H9 (cell line): Measurements from ENCODE around the gene TIMM13. TPM values are rescaled to one million over a fixed set of nuclear protein-coding genes. Genes with fewer than 3 reads are reported as not detected.

Experiments
- DNase-seq: peaks from one replicate; pipeline ENCODE4 v3.0.0-alpha.2; 2017
- H2AFZ ChIP-seq: one replicate; pipeline ENCODE4 v1.6.1; 2013; ENCODE audit warnings: mild to moderate bottlenecking, low read length, control low read depth, moderate library complexity
- H2AK5ac ChIP-seq: 2 replicates; pipeline ENCODE4 v1.6.1; 2013; ENCODE audit warnings: low read length, control low read depth, mixed read lengths; ENCODE audit not compliant: insufficient read length
- H2BK120ac ChIP-seq: one replicate; pipeline ENCODE4 v1.6.1; 2013; ENCODE audit warnings: low read depth, mild to moderate bottlenecking, low read length, control low read depth, inconsistent platforms; ENCODE audit not compliant: poor library complexity, severe bottlenecking
- H2BK12ac ChIP-seq: 2 replicates; pipeline ENCODE4 v1.6.1; 2013; ENCODE audit warnings: low read length, control low read depth, mixed read lengths, low read depth; ENCODE audit not compliant: insufficient read length
- H2BK15ac ChIP-seq: 2 replicates; pipeline ENCODE4 v1.6.1; 2013; ENCODE audit warnings: low read depth, low read length, control low read depth
- H2BK20ac ChIP-seq: one replicate; pipeline ENCODE4 v1.6.1; 2013; ENCODE audit warnings: low read depth, mild to moderate bottlenecking, low read length, control low read depth, inconsistent platforms; ENCODE audit not compliant: poor library complexity, severe bottlenecking
- H2BK5ac ChIP-seq: 2 replicates; pipeline ENCODE4 v1.6.1; 2013; ENCODE audit warnings: low read length, control low read depth, mixed read lengths; ENCODE audit not compliant: insufficient read length
- H3K14ac ChIP-seq: 2 replicates; pipeline ENCODE4 v1.6.1; 2013; ENCODE audit warnings: low read length, control low read depth; ENCODE audit not compliant: insufficient read depth
- H3K18ac ChIP-seq: 2 replicates; pipeline ENCODE4 v1.6.1; 2013; ENCODE audit warnings: low read depth, mild to moderate bottlenecking, mixed read lengths, low read length, control low read depth; ENCODE audit not compliant: insufficient read length
- H3K23ac ChIP-seq: 2 replicates; pipeline ENCODE4 v1.6.1; 2013; ENCODE audit warnings: low read length, control low read depth, mixed read lengths, low read depth; ENCODE audit not compliant: insufficient read length
- H3K23me2 ChIP-seq: 2 replicates; pipeline ENCODE4 v1.6.1; 2013; ENCODE audit warnings: low read depth, mild to moderate bottlenecking, mixed read lengths, low read length, control low read depth; ENCODE audit not compliant: insufficient read length, poor library complexity, severe bottlenecking
- H3K27ac ChIP-seq: 2 replicates; pipeline ENCODE4 v1.5.1; 2013; ENCODE audit warnings: low read length, control low read depth, mixed read lengths, low read depth; ENCODE audit not compliant: insufficient read length
- H3K27me3 ChIP-seq: 2 replicates; pipeline ENCODE4 v1.6.1; 2013; ENCODE audit warnings: low read length, control low read depth, inconsistent platforms; ENCODE audit not compliant: insufficient read depth
- H3K4ac ChIP-seq: 2 replicates; pipeline ENCODE4 v1.6.1; 2013; ENCODE audit warnings: low read depth, mild to moderate bottlenecking, control low read depth, inconsistent platforms, low read length, moderate library complexity
- H3K4me1 ChIP-seq: 2 replicates; pipeline ENCODE4 v1.6.1; 2013; ENCODE audit warnings: low read length, control low read depth, inconsistent platforms; ENCODE audit not compliant: insufficient read depth
- H3K4me2 ChIP-seq: 2 replicates; pipeline ENCODE4 v1.6.1; 2013; ENCODE audit warnings: low read length, control low read depth, mixed read lengths; ENCODE audit not compliant: insufficient read length, insufficient read depth
- H3K56ac ChIP-seq: 2 replicates; pipeline ENCODE4 v1.6.1; 2013; ENCODE audit warnings: low read depth, mild to moderate bottlenecking, mixed read lengths, low read length, control low read depth; ENCODE audit not compliant: insufficient read length
- H3K79me1 ChIP-seq: 2 replicates; pipeline ENCODE4 v1.6.1; 2013; ENCODE audit warnings: low read depth, mild to moderate bottlenecking, moderate library complexity, low read length, control low read depth, inconsistent platforms; ENCODE audit not compliant: insufficient read depth, poor library complexity, severe bottlenecking
- H3K79me2 ChIP-seq: 2 replicates; pipeline ENCODE4 v1.6.1; 2013; ENCODE audit warnings: low read length, control low read depth, inconsistent platforms; ENCODE audit not compliant: insufficient read depth
- H3K9ac ChIP-seq: 2 replicates; pipeline ENCODE4 v1.6.1; 2013; ENCODE audit warnings: low read length, control low read depth, mixed read lengths; ENCODE audit not compliant: insufficient read length; ENCODE audit errors: extremely low read depth
- H3K9me3 ChIP-seq: one replicate; pipeline ENCODE4 v1.6.1; 2013; ENCODE audit warnings: low read depth, low read length, inconsistent platforms; ENCODE audit not compliant: control insufficient read depth
- H3T11ph ChIP-seq: one replicate; pipeline ENCODE4 v1.6.1; 2013; ENCODE audit warnings: mild to moderate bottlenecking, low read length, control low read depth, inconsistent platforms
- H4K20me1 ChIP-seq: one replicate; pipeline ENCODE4 v1.6.1; 2013; ENCODE audit not compliant: control insufficient read depth, insufficient read length, insufficient read depth
- H4K5ac ChIP-seq: 2 replicates; pipeline ENCODE4 v1.6.1; 2013; ENCODE audit warnings: low read depth, mild to moderate bottlenecking, mixed read lengths, low read length, control low read depth; ENCODE audit not compliant: insufficient read length
- H4K8ac ChIP-seq: replicated peaks from 2 replicates; pipeline ENCODE4 v1.6.1; 2013; ENCODE audit warnings: low read length, control low read depth, mixed read lengths, low read depth; ENCODE audit not compliant: insufficient read length
- H4K91ac ChIP-seq: 2 replicates; pipeline ENCODE4 v1.6.1; 2013; ENCODE audit warnings: low read depth, mild to moderate bottlenecking, moderate library complexity, mixed read lengths, low read length, control low read depth; ENCODE audit not compliant: insufficient read length
- H3K27ac Mint-ChIP-seq, 3 experiments: 2 replicates in 2 of 3; 3 replicates in 1 of 3; pipeline ENCODE4 v1.8.0; 2020 to 2021; ENCODE audit warnings: mixed read lengths in 3 of 3, mild to moderate bottlenecking in 1 of 3, moderate library complexity in 1 of 3
- H3K27me3 Mint-ChIP-seq: 2 replicates; pipeline ENCODE4 v1.8.0; 2021; ENCODE audit warnings: low read depth, mild to moderate bottlenecking, moderate library complexity, mixed read lengths
- H3K36me3 Mint-ChIP-seq, 3 experiments: 2 replicates in 2 of 3; 3 replicates in 1 of 3; pipeline ENCODE4 v1.8.0; 2020 to 2021; ENCODE audit warnings: low read depth in 3 of 3, mixed read lengths in 3 of 3; ENCODE audit not compliant: insufficient read depth in 1 of 3
- H3K4me1 Mint-ChIP-seq, 2 experiments: 2 replicates each; pipeline ENCODE4 v1.8.0; 2020; ENCODE audit warnings: mixed read lengths in 2 of 2
- H3K4me3 Mint-ChIP-seq, 2 experiments: 2 replicates in 1 of 2; 3 replicates in 1 of 2; pipeline ENCODE4 v1.8.0; 2020 to 2021; ENCODE audit warnings: mild to moderate bottlenecking in 2 of 2, mixed read lengths in 2 of 2, moderate library complexity in 1 of 2
- H3K9me3 Mint-ChIP-seq, 2 experiments: 2 replicates in 1 of 2; 3 replicates in 1 of 2; pipeline ENCODE4 v1.8.0; 2020; ENCODE audit warnings: mild to moderate bottlenecking in 2 of 2, mixed read lengths in 2 of 2, moderate library complexity in 1 of 2
- WGBS: extraction: QIAGEN DNeasy Blood & Tissue Kit; methylation state at CpG from one replicate; pipeline ENCODE4 v1.1.7; 2013; ENCODE audit warnings: missing lambda C conversion rate, low lambda C conversion rate, mixed read lengths; ENCODE audit not compliant: insufficient read length; ENCODE audit errors: extremely low coverage; 5-methylcytosine and 5-hydroxymethylcytosine counted together
- total RNA-seq: library from RNA; stranded (reverse); gene quantifications from 2 replicates; pipeline ENCODE4 v1.2.1, GENCODE V29; 2021
- TF ChIP-seq, protein P1 (sequence below): fragments of 200-600 bp; sonication (generic); conservative IDR thresholded peaks from 3 replicates; pipeline ENCODE4 v1.8.0; 2021; ENCODE audit warnings: antibody characterized with exemption, mild to moderate bottlenecking

The TIMM13 gene
- total RNA-seq, 1 experiment from 2014 or later = 214 TPM

DNA sequence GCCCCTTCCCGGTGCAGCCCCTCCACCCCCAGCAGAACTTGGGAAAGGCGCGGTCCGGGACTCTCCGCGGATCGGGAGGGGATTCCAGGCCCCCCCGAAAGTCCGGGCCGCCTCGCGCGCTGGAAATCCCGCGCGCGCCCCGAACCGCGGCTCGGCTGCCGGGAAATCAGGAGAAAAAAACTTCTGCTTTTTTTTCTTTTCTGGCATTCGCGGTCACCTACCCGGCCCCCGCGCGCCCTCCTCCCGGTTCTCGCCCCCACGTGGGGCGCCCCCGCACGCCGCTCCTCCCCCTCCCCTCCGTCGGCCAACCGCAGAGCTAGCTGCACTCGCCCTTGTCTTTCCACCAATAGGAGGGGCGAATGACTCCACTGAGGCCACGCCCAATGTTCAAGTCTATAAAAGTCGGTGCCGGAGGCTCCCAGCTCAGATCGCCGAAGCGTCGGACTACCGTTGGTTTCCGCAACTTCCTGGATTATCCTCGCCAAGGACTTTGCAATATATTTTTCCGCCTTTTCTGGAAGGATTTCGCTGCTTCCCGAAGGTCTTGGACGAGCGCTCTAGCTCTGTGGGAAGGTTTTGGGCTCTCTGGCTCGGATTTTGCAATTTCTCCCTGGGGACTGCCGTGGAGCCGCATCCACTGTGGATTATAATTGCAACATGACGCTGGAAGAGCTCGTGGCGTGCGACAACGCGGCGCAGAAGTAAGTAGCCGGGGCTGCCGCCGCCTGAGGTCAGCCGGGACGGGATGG lies 48.5 kb upstream of the TIMM13 start, which contains the start of gene GADD45B:
GADD45B (plus strand) TSS at position 426 of the 749 bp plus-strand sequence; CDS start at position 658, 232 bp downstream.
- Histone ChIP-seq H2BK12ac (no peak within 1 kb of the TSS), H4K5ac (no peak within 1 kb of the TSS), H3K27me3 (peaks cover 7% of the 10 kb centered on the region; the same call in 1 of the 2 replicates), H2BK20ac (no peak within 1 kb of the TSS), H3K23me2 (peaks cover 28% of the 10 kb centered on the region), H2BK15ac (no peak within 1 kb of the TSS), H4K20me1 (peaks cover 3% of the 10 kb centered on the region), H2BK5ac (no peak within 1 kb of the TSS), H3K27ac (no peak within 1 kb of the TSS), H3K4me1 (peaks cover 4% of the 10 kb centered on the region; the same call in 1 of the 2 replicates), H4K91ac (no peak within 1 kb of the TSS), H4K8ac (no peak within 1 kb of the TSS), H3K56ac (no peak within 1 kb of the TSS), H3K18ac (no peak within 1 kb of the TSS), H3K23ac (no peak within 1 kb of the TSS), H3K79me2 (peaks cover 2% of the 10 kb centered on the region; the same call in 1 of the 2 replicates), H2AK5ac (no peak within 1 kb of the TSS), H3K14ac (no peak within 1 kb of the TSS), H2AFZ (no peak within 1 kb of the TSS), H2BK120ac (no peak within 1 kb of the TSS), H3K79me1 (no peaks in the 10 kb centered on the region), H3K4ac (no peak within 1 kb of the TSS), H3T11ph (no peak within 1 kb of the TSS), H3K9ac (peak within 1 kb of the TSS; percentile 73), H3K4me2 (peak within 1 kb of the TSS; percentile 65), H3K9me3 (no peaks in the 10 kb centered on the region)
- TF ChIP-seq, protein P1, sequence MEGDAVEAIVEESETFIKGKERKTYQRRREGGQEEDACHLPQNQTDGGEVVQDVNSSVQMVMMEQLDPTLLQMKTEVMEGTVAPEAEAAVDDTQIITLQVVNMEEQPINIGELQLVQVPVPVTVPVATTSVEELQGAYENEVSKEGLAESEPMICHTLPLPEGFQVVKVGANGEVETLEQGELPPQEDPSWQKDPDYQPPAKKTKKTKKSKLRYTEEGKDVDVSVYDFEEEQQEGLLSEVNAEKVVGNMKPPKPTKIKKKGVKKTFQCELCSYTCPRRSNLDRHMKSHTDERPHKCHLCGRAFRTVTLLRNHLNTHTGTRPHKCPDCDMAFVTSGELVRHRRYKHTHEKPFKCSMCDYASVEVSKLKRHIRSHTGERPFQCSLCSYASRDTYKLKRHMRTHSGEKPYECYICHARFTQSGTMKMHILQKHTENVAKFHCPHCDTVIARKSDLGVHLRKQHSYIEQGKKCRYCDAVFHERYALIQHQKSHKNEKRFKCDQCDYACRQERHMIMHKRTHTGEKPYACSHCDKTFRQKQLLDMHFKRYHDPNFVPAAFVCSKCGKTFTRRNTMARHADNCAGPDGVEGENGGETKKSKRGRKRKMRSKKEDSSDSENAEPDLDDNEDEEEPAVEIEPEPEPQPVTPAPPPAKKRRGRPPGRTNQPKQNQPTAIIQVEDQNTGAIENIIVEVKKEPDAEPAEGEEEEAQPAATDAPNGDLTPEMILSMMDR = no peak
- H3K27me3 Mint-ChIP-seq = peaks cover 44% of the 10 kb centered on the region
- peak within 1 kb of the TSS; percentile 88 to 94 for H3K4me3 Mint-ChIP-seq
- H3K4me1 Mint-ChIP-seq = peaks cover 17 to 26% of the 10 kb centered on the region in 2 experiments
- WGBS = no CpG with 5 or more reads among the region's 70 CpGs
- H3K27ac Mint-ChIP-seq = peak within 1 kb of the TSS in 2 of 3 experiments; percentile 65 to 92; a peak in 4 of 7 replicates
- 0 out of 5 replicates have a peak, but pooled peaks cover 0 to 2% of the 10 kb centered on the region in 2 experiments for H3K9me3 Mint-ChIP-seq
- H3K36me3 Mint-ChIP-seq = peaks cover 0 to 3% (median 1%) of the 10 kb centered on the region in 3 experiments; a peak in 1 of 7 replicates
- DNase-seq = peak; percentile 95
